GM12878 (cell line): ENCODE results near the gene SLC6A17. TPM values are rescaled to one million over a fixed set of nuclear protein-coding genes. Genes with fewer than 3 reads are reported as not detected.

Source experiments
- ATAC-seq: fragments of 200-7000 bp; cut with Tn5 transposase; 3 replicates; pipeline ENCODE4 v1.9.1; 2020; ENCODE audit warnings: mild to moderate bottlenecking, moderate library complexity
- BruUV-seq: library from RNA; stranded (reverse); fragments of 400-500 nt; replicated peaks from 2 replicates; lab custom pipeline; 2021; lab: Mats Ljungman, UMichigan
- CTCF ChIA-PET: fragments of 300-600 bp; sonication (Branson Sonifier 250); formaldehyde crosslinking; extraction: SDS; loops from one replicate; lab custom pipeline; 2021; ENCODE audit warnings: inconsistent platforms; lab: Yijun Ruan, JAX
- POLR2A ChIA-PET: fragments of 350-600 bp; formaldehyde crosslinking; extraction: SDS; loops from one replicate; lab custom pipeline; 2021; ENCODE audit warnings: inconsistent platforms; lab: Charles Lee
- RAD21 ChIA-PET: fragments of 300-600 bp; sonication (Branson Sonifier 250); formaldehyde crosslinking; loops from one replicate; lab custom pipeline; 2023; ENCODE audit warnings: antibody characterized with exemption; ENCODE audit not compliant: unreplicated experiment; lab: Charles Lee
- SMC1A ChIA-PET: fragments of 300-600 bp; sonication (Branson Sonifier 250); formaldehyde crosslinking; loops from one replicate; lab custom pipeline; 2023; ENCODE audit not compliant: unreplicated experiment, uncharacterized antibody; lab: Charles Lee
- DNase-seq: peaks from one replicate; pipeline ENCODE4 v3.0.0-alpha.2; 2011; ENCODE audit warnings: low read depth, low spot score
- FAIRE-seq: peaks from 3 replicates; lab custom pipeline; 2011; peaks lifted over from hg19 to GRCh38; lab: Jason Lieb, UNC
- H2AFZ ChIP-seq: 2 replicates; pipeline ENCODE4 v1.6.0; 2011; ENCODE audit warnings: low read depth, low read length, control low read depth; ENCODE audit not compliant: control insufficient read depth
- H3K27ac ChIP-seq: 2 replicates; pipeline ENCODE4 v1.5.1; 2011; ENCODE audit warnings: control low read depth; ENCODE audit not compliant: control insufficient read depth, insufficient read depth
- H3K27me3 ChIP-seq, 2 experiments: replicated peaks in 1 of 2; 2 replicates each; pipeline versions ENCODE4 v1.6.0 to v1.6.1; 2011; ENCODE audit warnings: low read length in 1 of 2; ENCODE audit not compliant: control insufficient read depth in 2 of 2, insufficient read depth in 2 of 2
- H3K36me3 ChIP-seq, 2 experiments: 2 replicates each; pipeline ENCODE4 v1.5.1; 2011; ENCODE audit warnings: low read length in 1 of 2; ENCODE audit not compliant: control insufficient read depth in 2 of 2, insufficient read depth in 2 of 2
- H3K4me1 ChIP-seq: 2 replicates; pipeline ENCODE4 v1.6.1; 2011; ENCODE audit warnings: mild to moderate bottlenecking, low read length, moderate library complexity, mixed read lengths; ENCODE audit not compliant: control insufficient read depth, insufficient read depth
- H3K4me2 ChIP-seq: 2 replicates; pipeline ENCODE4 v1.6.0; 2011; ENCODE audit warnings: control low read depth; ENCODE audit not compliant: control insufficient read depth, insufficient read depth
- H3K4me3 ChIP-seq: fragments of 200-600 bp; sonication (generic); 2 replicates; pipeline ENCODE4 v1.5.1; 2016
- H3K79me2 ChIP-seq: 2 replicates; pipeline ENCODE4 v1.6.0; 2011; ENCODE audit warnings: low read length; ENCODE audit not compliant: control insufficient read depth, insufficient read depth
- H3K9ac ChIP-seq: 2 replicates; pipeline ENCODE4 v1.8.0; 2011; ENCODE audit warnings: low read length, control low read depth, mixed read lengths; ENCODE audit not compliant: control insufficient read depth, insufficient read depth
- H3K9me3 ChIP-seq: replicated peaks from 3 replicates; pipeline ENCODE4 v1.5.1; 2011; ENCODE audit warnings: mild to moderate bottlenecking, low read length; ENCODE audit not compliant: control insufficient read depth, insufficient read depth
- H4K20me1 ChIP-seq: 2 replicates; pipeline ENCODE4 v1.6.0; 2011; ENCODE audit not compliant: control insufficient read depth, insufficient read depth
- ATF2 ChIP-seq: IDR thresholded peaks from 2 replicates; pipeline ENCODE4 v1.6.1; 2012; ENCODE audit warnings: low read length, inconsistent platforms
- BHLHE40 ChIP-seq, 2 experiments: fragments of 450-650 bp in 1 of 2; IDR thresholded peaks; 2 replicates each; pipeline ENCODE4 v1.6.1; 2011 to 2017; ENCODE audit warnings: low read depth in 2 of 2, borderline replicate concordance in 1 of 2, improper control_type of control experiment in 1 of 2, low read length in 1 of 2, mild to moderate bottlenecking in 1 of 2
- BRCA1 ChIP-seq: IDR thresholded peaks from 2 replicates; pipeline ENCODE4 v1.6.1; 2011; ENCODE audit warnings: low read depth, low read length, improper control_type of control experiment
- CBX5 ChIP-seq: sonication (generic); IDR thresholded peaks from 2 replicates; pipeline ENCODE4 v1.6.1; 2016; ENCODE audit warnings: low read depth, moderate library complexity, mild to moderate bottlenecking, inconsistent platforms
- IRF5 ChIP-seq: fragments of 450-650 bp; IDR thresholded peaks from 2 replicates; pipeline ENCODE4 v1.6.1; 2017; ENCODE audit warnings: borderline replicate concordance
- PKNOX1 ChIP-seq: fragments of 450-650 bp; IDR thresholded peaks from 2 replicates; pipeline ENCODE4 v1.6.1; 2016; ENCODE audit warnings: mild to moderate bottlenecking
- TARDBP ChIP-seq: IDR thresholded peaks from 2 replicates; pipeline ENCODE4 v1.6.1; 2016; ENCODE audit warnings: borderline replicate concordance
- TCF7 ChIP-seq: IDR thresholded peaks from 2 replicates; pipeline ENCODE4 v1.6.1; 2014; ENCODE audit warnings: antibody characterized with exemption, borderline replicate concordance
- WGBS: methylation state at CpG from one replicate; pipeline ENCODE4 v1.1.6; 2016; ENCODE audit warnings: low lambda C conversion rate; ENCODE audit not compliant: insufficient replicate concordance, insufficient coverage; ENCODE audit errors: missing lambda C conversion rate; 5-methylcytosine and 5-hydroxymethylcytosine counted together
- in situ Hi-C: fragments of 300-500 bp; cut with MboI; formaldehyde crosslinking; loops from 9 replicates; pipeline ENCODE4 v1.14.3; 2018; ENCODE audit warnings: mixed read lengths
- intact Hi-C: fragments of 100-400 bp; cut with micrococcal nuclease; formaldehyde crosslinking; loops from one replicate; pipeline ENCODE4 v1.14.2; 2022; ENCODE audit not compliant: unreplicated experiment
- polyA plus RNA-seq, 11 experiments: library from polyadenylated mRNA; depleted of rRNA in 4 of 11; unstranded in 6 of 11; stranded (reverse) in 5 of 11; fragments of >200 nt; fragmentation: Nextera tagmentation in 4 of 11; fragmentation: Illumina TruSeq in 1 of 11; extraction: Ambion mirVana in 4 of 11; extraction: Trizol in 1 of 11; gene quantifications; 1 replicate in 1 of 11; 2 replicates in 10 of 11; pipeline versions ENCODE4 v1.2.1 to v1.2.3, GENCODE V29; 2011 to 2016; ENCODE audit warnings: inconsistent platforms in 2 of 11, missing spikeins in 2 of 11, low read depth in 1 of 11
- total RNA-seq, 4 experiments: library from RNA; depleted of rRNA in 3 of 4; stranded (reverse); fragments of >200 nt in 3 of 4; fragmentation: Illumina TruSeq in 1 of 4; extraction: Trizol in 1 of 4; gene quantifications; 2 replicates each; pipeline versions ENCODE4 v1.2.1 to v1.2.3, GENCODE V29; 2013 to 2021
- TF ChIP-seq, protein P1 (sequence below): fragments of 450-650 bp; IDR thresholded peaks from 2 replicates; pipeline ENCODE4 v1.6.1; 2017; ENCODE audit warnings: mild to moderate bottlenecking, moderate library complexity

Gene SLC6A17
- total and polyA plus RNA-seq, 10 of the 15 experiments (the other 5 are each of a cell fraction or from before 2014, with no cell fraction given): not detected

DNA sequence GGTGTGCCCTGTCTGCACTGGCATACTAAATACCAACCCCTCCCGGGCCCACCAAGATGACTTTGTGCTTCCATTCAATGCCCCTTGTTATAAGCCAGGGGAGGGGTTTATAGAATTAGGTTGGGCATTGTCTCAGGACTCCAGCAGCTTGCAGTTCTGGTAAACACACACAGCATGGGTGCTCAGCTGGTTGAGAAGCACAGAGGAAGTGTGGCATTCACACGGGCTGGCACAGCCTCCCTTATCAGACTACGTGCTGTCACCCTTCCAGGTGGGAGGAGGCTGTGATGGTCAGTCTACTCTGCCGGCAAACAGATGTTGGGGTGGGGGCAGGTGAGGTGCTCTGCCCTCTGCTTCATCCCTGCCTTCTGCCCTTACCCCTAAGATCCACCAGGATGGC lies 15.0 kb upstream of the SLC6A17 start:
- TF ChIP-seq TCF7 (no peak), ATF2 (no peak), BRCA1 (no peak), PKNOX1 (no peak), BHLHE40 (IDR thresholded peaks at IDR 0.05; ENCODE audit: borderline replicate concordance in 1 of 2, low read depth in 2 of 2, low read length in 1 of 2) (no peak), CBX5 (no peak), IRF5 (no peak), TARDBP (no peak)
- TF ChIP-seq, protein P1, sequence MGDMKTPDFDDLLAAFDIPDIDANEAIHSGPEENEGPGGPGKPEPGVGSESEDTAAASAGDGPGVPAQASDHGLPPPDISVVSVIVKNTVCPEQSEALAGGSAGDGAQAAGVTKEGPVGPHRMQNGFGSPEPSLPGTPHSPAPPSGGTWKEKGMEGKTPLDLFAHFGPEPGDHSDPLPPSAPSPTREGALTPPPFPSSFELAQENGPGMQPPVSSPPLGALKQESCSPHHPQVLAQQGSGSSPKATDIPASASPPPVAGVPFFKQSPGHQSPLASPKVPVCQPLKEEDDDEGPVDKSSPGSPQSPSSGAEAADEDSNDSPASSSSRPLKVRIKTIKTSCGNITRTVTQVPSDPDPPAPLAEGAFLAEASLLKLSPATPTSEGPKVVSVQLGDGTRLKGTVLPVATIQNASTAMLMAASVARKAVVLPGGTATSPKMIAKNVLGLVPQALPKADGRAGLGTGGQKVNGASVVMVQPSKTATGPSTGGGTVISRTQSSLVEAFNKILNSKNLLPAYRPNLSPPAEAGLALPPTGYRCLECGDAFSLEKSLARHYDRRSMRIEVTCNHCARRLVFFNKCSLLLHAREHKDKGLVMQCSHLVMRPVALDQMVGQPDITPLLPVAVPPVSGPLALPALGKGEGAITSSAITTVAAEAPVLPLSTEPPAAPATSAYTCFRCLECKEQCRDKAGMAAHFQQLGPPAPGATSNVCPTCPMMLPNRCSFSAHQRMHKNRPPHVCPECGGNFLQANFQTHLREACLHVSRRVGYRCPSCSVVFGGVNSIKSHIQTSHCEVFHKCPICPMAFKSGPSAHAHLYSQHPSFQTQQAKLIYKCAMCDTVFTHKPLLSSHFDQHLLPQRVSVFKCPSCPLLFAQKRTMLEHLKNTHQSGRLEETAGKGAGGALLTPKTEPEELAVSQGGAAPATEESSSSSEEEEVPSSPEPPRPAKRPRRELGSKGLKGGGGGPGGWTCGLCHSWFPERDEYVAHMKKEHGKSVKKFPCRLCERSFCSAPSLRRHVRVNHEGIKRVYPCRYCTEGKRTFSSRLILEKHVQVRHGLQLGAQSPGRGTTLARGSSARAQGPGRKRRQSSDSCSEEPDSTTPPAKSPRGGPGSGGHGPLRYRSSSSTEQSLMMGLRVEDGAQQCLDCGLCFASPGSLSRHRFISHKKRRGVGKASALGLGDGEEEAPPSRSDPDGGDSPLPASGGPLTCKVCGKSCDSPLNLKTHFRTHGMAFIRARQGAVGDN: no peak
- H2AFZ ChIP-seq: no peak overlapping the region
- no peaks in the 10 kb centered on the region for H4K20me1 ChIP-seq
- no peak overlapping the region for H3K4me3 ChIP-seq
- DNase-seq (no peak), ATAC-seq (no peak), FAIRE-seq (no peak)
- H3K36me3 ChIP-seq: no peaks in the 10 kb centered on the region
- ChIA-PET RAD21 (no interaction called here), SMC1A (no interaction called here), CTCF (no interaction called here), POLR2A (no interaction called here)
- BruUV-seq: no TSS peak
- H3K4me2 ChIP-seq: no peak overlapping the region
- no peaks in the 10 kb centered on the region for H3K79me2 ChIP-seq
- intact Hi-C loops: no loop called here
- 10% methylated on average over 4 of the region's 4 CpGs for WGBS
- no peaks in the 10 kb centered on the region for H3K9me3 ChIP-seq
- in situ Hi-C loops: no loop called here
- H3K27me3 ChIP-seq: peaks cover 0 to 4% of the 10 kb centered on the region in 2 experiments; a peak in 2 of 4 replicates
- H3K4me1 ChIP-seq: no peaks in the 10 kb centered on the region
- H3K9ac ChIP-seq: no peak overlapping the region
- H3K27ac ChIP-seq: no peak overlapping the region
